A673 (cell line): ENCODE results near the gene SPANXA1. TPM values are rescaled to one million over a fixed set of nuclear protein-coding genes. Genes with fewer than 3 reads are reported as not detected.
"Not testable (repeated sequence)": the region's sequence is repeated elsewhere in the genome, so short reads cannot be mapped to it uniquely, and the experiment has no call there.

ENCODE experiments used
- Bru-seq: library from RNA; stranded (reverse); fragments of 400-500 nt; gene quantifications from one replicate; lab custom pipeline; 2021; lab: Mats Ljungman, UMichigan
- BruChase-seq, 2 experiments: library from RNA; stranded (reverse); fragments of 400-500 nt; gene quantifications; one replicate each; lab custom pipeline; 2021; lab: Mats Ljungman, UMichigan
- BruUV-seq: library from RNA; stranded (reverse); fragments of 400-500 nt; replicated peaks from 2 replicates; lab custom pipeline; 2021; lab: Mats Ljungman, UMichigan
- CTCF ChIA-PET: fragments of 300-600 bp; sonication (Branson Sonifier 250); formaldehyde crosslinking; loops from one replicate; lab custom pipeline; 2022; ENCODE audit warnings: antibody characterized with exemption; lab: Charles Lee
- POLR2A ChIA-PET: fragments of 300-600 bp; sonication (Branson Sonifier 250); formaldehyde crosslinking; loops from one replicate; lab custom pipeline; 2022; ENCODE audit warnings: antibody characterized with exemption; ENCODE audit not compliant: low non-redundant PET; lab: Charles Lee
- DNase-seq: peaks from one replicate; pipeline ENCODE4 v3.0.0-alpha.2; 2015; ENCODE audit warnings: low spot score
- H3K27ac ChIP-seq: fragments of 200-600 bp; sonication (generic); 2 replicates; pipeline ENCODE4 v1.5.1; 2016; ENCODE audit warnings: mixed run types, low read depth, mild to moderate bottlenecking, mixed read lengths, antibody characterized with exemption, low read length; ENCODE audit not compliant: poor library complexity, severe bottlenecking
- H3K27me3 ChIP-seq: fragments of 200-600 bp; sonication (generic); replicated peaks from 2 replicates; pipeline ENCODE4 v1.6.1; 2017; ENCODE audit warnings: mixed run types, low read depth, mild to moderate bottlenecking, mixed read lengths, antibody characterized with exemption, low read length; ENCODE audit not compliant: insufficient read depth, poor library complexity
- H3K36me3 ChIP-seq: fragments of 200-600 bp; sonication (generic); 2 replicates; pipeline ENCODE4 v1.6.1; 2016; ENCODE audit warnings: mixed run types, mild to moderate bottlenecking, mixed read lengths, antibody characterized with exemption, low read length; ENCODE audit not compliant: insufficient read depth, poor library complexity, severe bottlenecking
- H3K4me1 ChIP-seq: fragments of 200-600 bp; sonication (generic); 2 replicates; pipeline ENCODE4 v1.6.1; 2017; ENCODE audit warnings: mixed run types, mild to moderate bottlenecking, mixed read lengths, antibody characterized with exemption, low read length; ENCODE audit not compliant: insufficient read depth, poor library complexity, severe bottlenecking
- H3K4me3 ChIP-seq: fragments of 200-600 bp; sonication (generic); 2 replicates; pipeline ENCODE4 v1.5.1; 2016; ENCODE audit warnings: low read depth, mixed run types, mild to moderate bottlenecking, mixed read lengths, low read length; ENCODE audit not compliant: poor library complexity, severe bottlenecking
- H3K9me3 ChIP-seq: fragments of 200-600 bp; sonication (generic); 2 replicates; pipeline ENCODE4 v1.6.1; 2016; ENCODE audit warnings: mixed run types, low read depth, mild to moderate bottlenecking, mixed read lengths, antibody characterized with exemption, low read length; ENCODE audit not compliant: poor library complexity, severe bottlenecking
- EZH2 ChIP-seq: fragments of 200-600 bp; sonication (generic); IDR thresholded peaks from 2 replicates; pipeline ENCODE4 v1.6.1; 2017; ENCODE audit warnings: borderline replicate concordance, low read depth, mild to moderate bottlenecking, mixed read lengths, antibody characterized with exemption, low read length; ENCODE audit not compliant: poor library complexity, severe bottlenecking
- intact Hi-C: fragments of 100-400 bp; cut with micrococcal nuclease; formaldehyde crosslinking; loops from one replicate; pipeline ENCODE4 v1.10.0; 2022; ENCODE audit not compliant: unreplicated experiment
- long read RNA-seq: library from polyadenylated mRNA; stranded (forward); transcript quantifications from one replicate; pipeline ENCODE4 v2.0.0, GENCODE V29; 2022
- total RNA-seq: library from RNA; stranded (reverse); gene quantifications from 2 replicates; pipeline ENCODE4 v1.2.3, GENCODE V29; 2021
- TF ChIP-seq, protein P1 (sequence below): fragments of 300-800, 200-600 bp; sonication (generic); conservative IDR thresholded peaks from 2 replicates; pipeline ENCODE4 v1.5.1; 2017; ENCODE audit warnings: low read depth, mild to moderate bottlenecking, antibody characterized with exemption, low read length, moderate library complexity, mixed read lengths

SPANXA1 gene, protein sequence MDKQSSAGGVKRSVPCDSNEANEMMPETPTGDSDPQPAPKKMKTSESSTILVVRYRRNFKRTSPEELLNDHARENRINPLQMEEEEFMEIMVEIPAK
- total RNA-seq, result not detected in 2 replicates
- Bru-seq, nascent RNA, result not detected
- not detected for BruChase-seq, experiment 1, labeled RNA remaining after a 2-hour chase
- BruChase-seq, experiment 2, labeled RNA remaining after a 6-hour chase, result not detected
- long read RNA-seq, result 0 reads

DNA sequence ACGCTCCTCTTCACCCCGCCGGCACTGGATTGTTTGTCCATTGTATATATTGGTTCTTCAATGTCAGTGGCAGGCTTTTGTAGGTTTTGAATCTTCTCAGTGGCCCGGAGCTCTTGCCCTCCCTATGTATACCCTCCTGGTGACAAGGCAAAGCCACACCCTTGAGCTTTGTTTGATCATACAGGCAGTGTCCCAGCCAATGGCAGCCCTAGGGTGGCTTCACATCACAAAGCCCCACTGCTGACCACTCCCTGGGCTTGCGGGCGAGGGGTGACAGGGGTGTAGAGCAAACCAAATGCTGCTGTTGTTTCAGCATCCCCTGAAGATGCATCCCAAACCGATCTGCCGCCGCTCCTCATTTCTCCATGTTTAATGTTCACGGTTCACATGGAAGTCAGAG lies at the start of gene SPANXA1:
SPANXA1 (minus strand) TSS at position 101 of the 400 bp plus-strand sequence; CDS start at position 41, 60 bp downstream.
- CTCF ChIA-PET, H3K27me3 ChIP-seq: not testable (repeated sequence)

DNA sequence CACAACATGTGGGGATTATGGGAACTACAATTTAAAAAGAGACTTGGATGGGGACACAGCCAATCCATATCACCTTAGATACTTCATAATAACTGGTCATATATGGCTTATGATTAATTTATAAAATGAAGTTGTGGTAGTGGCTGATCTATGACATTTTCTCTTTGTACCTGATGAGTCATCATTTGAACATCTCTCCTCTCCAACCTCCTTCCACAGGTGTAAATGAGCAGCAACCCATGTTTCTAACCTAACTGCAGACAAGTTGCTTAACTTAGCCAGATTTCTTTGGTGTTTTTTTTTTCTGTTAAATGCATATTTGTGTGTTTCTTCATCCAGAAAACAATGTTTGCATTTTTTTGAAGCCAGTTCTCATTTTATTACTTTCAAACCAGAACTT lies 47.6 kb upstream of the SPANXA1 start:
- CTCF ChIA-PET, result no interaction called here
- TF ChIP-seq EZH2, result no peak
- TF ChIP-seq, protein P1, sequence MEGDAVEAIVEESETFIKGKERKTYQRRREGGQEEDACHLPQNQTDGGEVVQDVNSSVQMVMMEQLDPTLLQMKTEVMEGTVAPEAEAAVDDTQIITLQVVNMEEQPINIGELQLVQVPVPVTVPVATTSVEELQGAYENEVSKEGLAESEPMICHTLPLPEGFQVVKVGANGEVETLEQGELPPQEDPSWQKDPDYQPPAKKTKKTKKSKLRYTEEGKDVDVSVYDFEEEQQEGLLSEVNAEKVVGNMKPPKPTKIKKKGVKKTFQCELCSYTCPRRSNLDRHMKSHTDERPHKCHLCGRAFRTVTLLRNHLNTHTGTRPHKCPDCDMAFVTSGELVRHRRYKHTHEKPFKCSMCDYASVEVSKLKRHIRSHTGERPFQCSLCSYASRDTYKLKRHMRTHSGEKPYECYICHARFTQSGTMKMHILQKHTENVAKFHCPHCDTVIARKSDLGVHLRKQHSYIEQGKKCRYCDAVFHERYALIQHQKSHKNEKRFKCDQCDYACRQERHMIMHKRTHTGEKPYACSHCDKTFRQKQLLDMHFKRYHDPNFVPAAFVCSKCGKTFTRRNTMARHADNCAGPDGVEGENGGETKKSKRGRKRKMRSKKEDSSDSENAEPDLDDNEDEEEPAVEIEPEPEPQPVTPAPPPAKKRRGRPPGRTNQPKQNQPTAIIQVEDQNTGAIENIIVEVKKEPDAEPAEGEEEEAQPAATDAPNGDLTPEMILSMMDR, result no peak
- POLR2A ChIA-PET, result no interaction called here
- no peak for DNase-seq
- H3K4me3 ChIP-seq, result no peak overlapping the region
- H3K27me3 ChIP-seq, result no peaks in the 10 kb centered on the region
- no peaks in the 10 kb centered on the region for H3K4me1 ChIP-seq
- no TSS peak for BruUV-seq
- H3K27ac ChIP-seq, result no peak overlapping the region
- peaks cover 11% of the 10 kb centered on the region for H3K9me3 ChIP-seq
- H3K36me3 ChIP-seq, result no peaks in the 10 kb centered on the region
- intact Hi-C loops, result no loop called here

More for the DNA sequence above, at the start of gene SPANXA1:
- H3K4me3 ChIP-seq, BruUV-seq, H3K36me3 ChIP-seq, H3K9me3 ChIP-seq, intact Hi-C loops, DNase-seq, H3K27ac ChIP-seq, POLR2A ChIA-PET, H3K4me1 ChIP-seq: not testable (repeated sequence)

DNA sequence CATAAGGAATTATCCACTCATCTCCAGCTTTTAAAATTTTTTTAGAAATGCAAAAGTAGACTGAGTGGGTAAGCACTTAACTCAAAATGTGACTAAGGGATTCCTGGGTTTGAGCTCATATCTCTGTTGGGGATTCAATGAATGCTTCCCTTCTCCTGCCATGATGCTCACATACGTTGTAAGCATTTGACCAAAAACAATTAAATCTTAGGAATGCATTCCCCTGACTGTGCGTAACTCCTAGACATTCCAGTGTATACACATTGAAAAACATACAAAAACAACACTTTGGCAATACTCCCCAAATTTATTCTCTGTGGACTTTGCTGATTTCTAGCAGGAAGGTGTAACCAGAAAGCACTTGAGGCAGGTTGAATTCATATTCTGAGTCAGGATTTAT lies 34.8 kb upstream of the SPANXA1 start:
- Histone ChIP-seq H3K27me3 (no peaks in the 10 kb centered on the region), H3K36me3 (no peaks in the 10 kb centered on the region), H3K27ac (no peak overlapping the region), H3K4me3 (no peak overlapping the region), H3K4me1 (no peaks in the 10 kb centered on the region), H3K9me3 (no peaks in the 10 kb centered on the region)
- no TSS peak for BruUV-seq
- no peak for DNase-seq
- intact Hi-C loops, result no loop called here
- ChIA-PET POLR2A (no interaction called here), CTCF (no interaction called here)
- TF ChIP-seq, protein P1, result no peak
- TF ChIP-seq EZH2, result no peak

DNA sequence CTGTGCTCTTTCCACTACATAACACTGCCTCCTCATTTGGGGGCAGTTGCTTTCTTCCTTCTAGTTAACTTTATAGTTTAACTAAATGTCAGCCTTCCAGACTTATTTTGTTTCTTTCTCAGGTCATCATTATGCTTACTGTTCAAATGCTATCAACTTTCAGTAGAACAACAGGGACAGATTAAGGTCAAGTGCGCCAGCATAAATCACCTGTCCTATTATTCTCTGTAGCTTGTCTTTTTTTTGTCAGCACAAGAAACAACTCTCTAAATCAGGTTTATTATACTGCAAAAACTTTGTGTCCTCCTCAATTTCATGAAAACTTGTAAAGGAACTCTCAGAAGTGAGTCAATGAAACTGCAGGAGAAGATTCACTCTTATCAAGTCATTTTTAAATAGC lies 24.6 kb upstream of the SPANXA1 start:
- Histone ChIP-seq H3K27ac (no peak overlapping the region), H3K9me3 (peaks cover 9% of the 10 kb centered on the region), H3K27me3 (no peaks in the 10 kb centered on the region), H3K36me3 (no peaks in the 10 kb centered on the region), H3K4me1 (no peaks in the 10 kb centered on the region), H3K4me3 (no peak overlapping the region)
- BruUV-seq, result no TSS peak
- intact Hi-C loops, result no loop called here
- no peak for TF ChIP-seq EZH2
- TF ChIP-seq, protein P1, result no peak
- CTCF ChIA-PET, result no interaction called here
- POLR2A ChIA-PET, result no interaction called here
- no peak for DNase-seq

DNA sequence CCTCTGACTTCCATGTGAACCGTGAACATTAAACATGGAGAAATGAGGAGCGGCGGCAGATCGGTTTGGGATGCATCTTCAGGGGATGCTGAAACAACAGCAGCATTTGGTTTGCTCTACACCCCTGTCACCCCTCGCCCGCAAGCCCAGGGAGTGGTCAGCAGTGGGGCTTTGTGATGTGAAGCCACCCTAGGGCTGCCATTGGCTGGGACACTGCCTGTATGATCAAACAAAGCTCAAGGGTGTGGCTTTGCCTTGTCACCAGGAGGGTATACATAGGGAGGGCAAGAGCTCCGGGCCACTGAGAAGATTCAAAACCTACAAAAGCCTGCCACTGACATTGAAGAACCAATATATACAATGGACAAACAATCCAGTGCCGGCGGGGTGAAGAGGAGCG lies 4.9 kb upstream of the SPANXA1 start, which contains the start of gene SPANXA2:
SPANXA2 (plus strand) TSS at position 301 of the 400 bp plus-strand sequence; CDS start at position 361, 60 bp downstream.
- H3K4me3 ChIP-seq, H3K27ac ChIP-seq, DNase-seq, H3K36me3 ChIP-seq, POLR2A ChIA-PET, H3K9me3 ChIP-seq, H3K4me1 ChIP-seq, H3K27me3 ChIP-seq, intact Hi-C loops, CTCF ChIA-PET, BruUV-seq: not testable (repeated sequence)
